Esophagus muscularis mucosa (tissue), 3 donors: ENCODE results near the gene RBL1.
A peak's percentile ranks its signal among the peaks of the same experiment; 100 is the strongest.

ENCODE experiments used
- CTCF ChIP-seq, 3 experiments: fragments of 200-600 bp in 2 of 3; fragments of 450-650 bp in 1 of 3; sonication (generic) in 2 of 3; IDR thresholded peaks; one replicate each; pipeline ENCODE4 v1.5.1; 2017 to 2019; ENCODE audit warnings: antibody characterized with exemption in 3 of 3, mild to moderate bottlenecking in 2 of 3, moderate library complexity in 1 of 3
- EP300 ChIP-seq: sonication (generic); formaldehyde crosslinking; IDR thresholded peaks from one replicate; pipeline ENCODE4 v1.6.1; 2017; ENCODE audit warnings: antibody characterized with exemption

GRCh38 chr20:37095599-37096414, at the start of gene RBL1:
- peak; percentile 41 to 67 (median 60) for TF ChIP-seq CTCF (IDR thresholded peaks at IDR 0.05)
- no peak for TF ChIP-seq EP300
